ENCODE measurements around the gene RAPSN.

Gene RAPSN

DNA sequence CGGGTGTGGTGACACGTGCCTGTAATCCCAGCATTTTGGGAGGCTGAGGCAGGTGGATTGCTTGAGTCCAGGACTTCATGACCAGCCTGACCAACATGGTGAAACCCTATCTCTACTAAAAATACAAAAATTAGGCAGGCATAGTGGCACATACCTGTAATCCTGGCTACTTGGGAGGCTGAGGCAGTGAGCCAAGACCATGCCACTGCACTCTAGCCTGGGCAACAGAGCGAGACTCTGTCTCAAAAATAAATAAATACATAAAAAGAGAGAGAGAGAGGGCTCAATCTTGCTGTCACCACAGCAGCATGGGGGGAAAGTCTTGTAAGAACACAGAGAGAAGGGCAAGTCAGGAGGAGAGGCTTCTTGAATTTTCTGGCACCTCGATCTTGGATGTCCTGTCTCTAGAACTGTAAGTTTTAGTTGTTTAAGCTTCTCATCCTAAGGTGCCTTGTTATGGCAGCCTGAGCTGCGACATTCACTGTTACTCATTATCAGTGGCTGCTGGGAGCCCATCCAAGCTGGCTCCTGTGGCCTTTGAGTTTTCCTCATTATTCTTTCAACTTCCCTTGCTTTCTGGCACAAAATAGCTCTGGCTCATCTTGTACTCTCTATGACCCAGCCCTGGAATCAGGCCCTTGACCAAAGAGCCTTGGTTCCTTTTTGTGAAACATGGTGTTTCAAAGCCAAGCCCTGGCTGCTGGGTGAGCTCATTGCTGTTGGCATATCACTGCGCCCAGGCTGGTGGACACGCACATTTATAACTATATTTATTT, 14.7 kb downstream of the RAPSN start:
- no peak for DNase-seq (ENCODE audit: low read depth in 2 of 3, low spot score in 1 of 3)

DNA sequence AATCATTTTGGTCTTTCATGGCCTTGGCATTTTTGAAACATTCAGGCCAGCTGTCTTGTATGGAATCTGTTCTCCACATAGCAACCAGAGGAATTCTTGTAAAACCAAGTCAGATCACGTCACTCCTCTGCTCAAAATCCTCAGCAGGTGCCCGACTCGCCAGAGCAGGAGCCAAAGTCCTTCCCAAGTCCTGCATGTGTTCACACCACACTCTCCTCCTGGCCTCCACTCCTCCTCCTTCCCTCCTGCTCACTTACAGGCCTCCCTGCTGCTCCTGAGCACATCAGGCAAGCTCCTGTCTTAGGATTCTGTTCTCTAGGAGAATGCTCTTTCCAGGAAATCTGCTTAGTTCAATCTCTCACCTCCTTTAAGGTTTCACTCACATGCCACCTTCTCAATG, 15.8 kb downstream of the RAPSN start:
- DNase-seq (ENCODE audit: low read depth in 2 of 3, low spot score in 1 of 3): no peak

DNA sequence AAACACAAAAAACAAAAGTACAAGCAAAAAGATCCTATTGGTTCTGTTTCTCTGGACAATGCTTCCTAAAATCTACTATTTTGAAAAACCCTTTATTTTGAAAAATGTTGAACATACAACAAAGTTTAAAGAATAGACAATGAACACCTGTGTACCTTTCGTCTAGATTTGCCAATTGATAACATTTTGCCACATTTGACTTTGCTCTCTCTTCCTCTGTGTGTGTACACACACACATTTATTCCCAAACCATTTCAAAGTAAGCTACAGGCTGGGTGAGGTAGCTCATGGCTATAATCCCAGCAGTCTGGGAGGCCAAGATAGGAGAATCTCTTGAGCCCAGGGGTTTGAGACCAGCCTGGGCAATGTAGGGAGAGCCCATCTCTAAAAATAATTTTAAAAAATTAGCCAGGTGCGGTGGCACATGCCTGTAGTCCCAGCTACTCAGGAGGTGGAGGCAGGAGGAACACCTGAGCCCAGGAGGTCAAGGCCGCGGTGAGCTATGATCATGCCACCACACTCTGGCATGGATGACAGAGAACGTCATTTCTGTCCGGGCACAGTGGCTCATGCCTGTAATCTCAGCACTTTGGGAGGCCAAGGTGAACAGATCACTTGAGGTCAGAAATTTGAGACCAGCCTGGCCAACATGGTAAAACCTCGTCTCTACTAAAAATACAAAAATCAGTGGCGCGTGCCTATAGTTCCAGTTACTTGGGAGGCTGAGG, 17.4 kb downstream of the RAPSN start:
- DNase-seq (ENCODE audit: low read depth in 2 of 3, low spot score in 1 of 3): no peak

DNA sequence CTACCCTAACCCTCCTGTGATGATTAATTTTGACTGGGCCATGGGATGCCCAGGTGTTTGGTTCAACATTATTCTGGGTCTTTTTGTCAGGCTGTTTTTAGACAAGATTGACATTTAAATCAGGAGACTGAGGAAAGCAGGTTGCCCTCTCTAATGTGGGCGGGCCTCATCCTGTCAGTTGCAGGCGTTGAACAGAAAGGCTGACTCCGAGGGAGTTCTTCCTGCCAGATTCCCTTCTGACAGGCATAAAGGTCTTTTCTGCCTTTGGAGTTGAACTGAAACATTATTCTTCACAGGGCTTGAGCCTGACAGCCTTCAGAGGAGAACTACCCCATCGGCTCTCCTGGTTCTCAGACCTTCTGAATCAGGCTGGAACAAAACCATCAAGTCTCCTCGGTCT, 18.4 kb downstream of the RAPSN start:
- no peak for DNase-seq (ENCODE audit: low read depth in 2 of 3, low spot score in 1 of 3)

DNA sequence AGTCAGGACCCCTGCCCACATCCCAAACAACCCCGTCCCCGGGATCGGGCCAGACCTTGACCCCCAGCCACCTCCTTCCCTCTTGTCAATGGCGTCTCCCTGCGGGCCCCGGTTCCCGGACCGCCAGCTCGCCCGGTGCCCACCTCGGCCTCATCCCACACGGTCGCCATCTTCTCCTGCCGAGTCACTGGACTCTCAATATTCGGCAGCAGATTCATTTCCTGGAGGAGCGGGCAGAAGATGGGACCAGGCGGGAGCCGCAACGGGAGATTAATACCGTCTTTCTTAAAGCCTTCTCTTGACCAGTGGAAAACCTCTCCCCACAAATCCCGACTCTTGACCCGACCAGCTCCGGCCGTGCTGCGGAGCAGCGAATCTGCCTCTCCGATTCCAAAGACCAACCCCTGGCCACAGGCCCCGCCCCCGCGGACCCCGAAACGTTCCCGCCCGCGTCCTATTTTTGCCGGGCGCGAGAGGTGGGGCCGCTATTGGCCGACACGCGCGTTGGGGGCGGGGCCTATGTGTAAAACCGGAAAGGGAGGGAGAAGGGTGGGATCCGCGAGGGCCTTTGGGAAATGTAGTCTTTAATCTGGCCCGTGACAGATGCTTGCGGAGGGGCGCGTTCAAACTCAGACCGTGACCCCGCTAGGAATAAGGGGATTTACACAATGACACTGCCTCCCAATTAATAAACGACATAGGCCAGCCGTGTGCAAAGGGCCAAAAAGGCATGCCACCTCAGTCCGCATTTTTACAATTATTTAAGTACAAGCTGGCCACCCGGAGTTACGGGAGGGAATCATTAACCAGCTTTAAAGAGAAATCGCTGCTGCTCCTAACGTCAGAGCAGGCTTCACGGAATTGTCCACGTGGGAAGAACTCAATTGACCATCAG, 22.6 kb downstream of the RAPSN start, which contains the start of gene PSMC3:
PSMC3 (minus strand) TSS at position 378 of the 895 bp plus-strand sequence; CDS start at position 218, 160 bp downstream.
- DNase-seq (ENCODE audit: low read depth in 2 of 3, low spot score in 1 of 3): peak; percentile 98 to 99 (median 98)

DNA sequence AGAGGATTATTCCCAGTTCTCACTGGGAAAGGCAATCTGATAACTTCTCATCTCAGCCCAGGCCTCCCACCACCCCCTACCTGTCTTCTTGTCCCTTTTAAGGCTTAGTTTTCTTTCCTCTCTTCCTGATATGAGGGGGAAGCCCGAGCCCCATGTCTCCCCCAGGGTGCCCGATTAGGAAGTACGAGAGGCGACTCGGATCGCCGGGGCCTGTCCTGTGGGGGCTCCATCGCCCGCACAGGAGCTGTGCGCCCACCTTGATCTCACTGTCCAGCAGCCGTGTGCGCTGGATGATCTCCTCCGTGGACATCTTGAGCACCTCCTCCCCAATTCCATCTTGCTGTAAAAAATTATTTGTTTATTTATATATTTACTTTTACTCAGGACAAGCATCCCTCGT, 23.3 kb downstream of the RAPSN start:
- no peak for DNase-seq (ENCODE audit: low read depth in 2 of 3, low spot score in 1 of 3)

DNA sequence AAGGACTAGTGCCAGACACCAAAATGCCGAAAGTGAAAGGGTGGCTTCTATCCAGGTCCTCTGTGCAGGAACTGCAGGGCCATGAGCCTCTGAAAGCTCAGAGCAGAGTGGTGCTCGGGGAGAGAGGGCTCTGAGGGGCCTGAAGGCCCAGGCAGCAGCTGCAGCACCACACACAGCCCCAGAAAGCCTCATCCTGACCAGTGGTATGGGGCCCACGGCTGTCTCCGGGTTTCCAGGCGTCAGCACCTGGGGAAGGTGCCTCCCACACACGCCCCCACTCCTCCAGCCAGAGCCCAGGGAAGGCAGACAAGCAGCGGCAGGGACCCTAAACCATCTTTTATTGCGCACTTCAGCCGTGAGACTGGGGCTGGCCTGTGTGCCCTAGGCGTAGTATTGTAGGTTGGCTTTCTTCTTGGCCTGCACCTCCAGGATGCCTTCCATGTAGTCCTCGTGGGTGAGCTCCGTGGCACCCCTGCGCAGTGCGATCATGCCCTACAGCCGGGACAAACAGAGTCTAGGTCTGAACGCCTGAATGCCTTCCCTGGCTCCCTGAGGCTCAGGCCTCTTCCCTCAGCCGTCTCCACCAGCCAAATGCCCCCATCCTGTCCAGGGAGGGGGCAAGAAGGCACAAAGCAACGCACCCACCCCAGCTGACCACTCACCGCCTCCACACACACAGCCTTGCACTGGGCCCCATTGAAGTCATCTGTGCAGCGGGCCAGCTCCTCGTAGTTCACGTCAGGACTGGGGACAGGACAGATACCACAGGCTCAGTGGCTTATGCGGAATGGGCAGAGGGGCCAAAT, 30.3 kb downstream of the RAPSN start:
- DNase-seq (ENCODE audit: low read depth in 2 of 3, low spot score in 1 of 3): no peak

DNA sequence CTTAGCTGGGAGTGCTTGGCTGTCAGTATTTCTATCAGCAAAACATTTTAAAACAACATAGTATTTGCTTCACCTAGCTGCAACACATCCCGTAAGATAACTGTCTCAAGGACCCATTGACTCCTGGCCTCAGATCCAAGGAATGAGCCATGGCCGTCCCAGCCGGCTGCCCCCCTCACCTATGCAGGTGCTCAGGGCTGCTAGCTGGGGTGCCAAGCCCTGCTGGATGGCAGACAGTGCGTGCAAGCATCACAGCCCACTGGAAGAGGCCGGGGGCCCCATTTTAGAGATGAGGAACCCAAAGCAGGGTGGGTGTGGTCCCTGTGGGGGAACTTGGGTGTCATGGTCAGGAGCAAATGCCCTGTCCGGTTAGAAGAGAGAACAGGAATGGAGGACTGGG, 31.2 kb downstream of the RAPSN start:
- DNase-seq (ENCODE audit: low read depth in 2 of 3, low spot score in 1 of 3): no peak

DNA sequence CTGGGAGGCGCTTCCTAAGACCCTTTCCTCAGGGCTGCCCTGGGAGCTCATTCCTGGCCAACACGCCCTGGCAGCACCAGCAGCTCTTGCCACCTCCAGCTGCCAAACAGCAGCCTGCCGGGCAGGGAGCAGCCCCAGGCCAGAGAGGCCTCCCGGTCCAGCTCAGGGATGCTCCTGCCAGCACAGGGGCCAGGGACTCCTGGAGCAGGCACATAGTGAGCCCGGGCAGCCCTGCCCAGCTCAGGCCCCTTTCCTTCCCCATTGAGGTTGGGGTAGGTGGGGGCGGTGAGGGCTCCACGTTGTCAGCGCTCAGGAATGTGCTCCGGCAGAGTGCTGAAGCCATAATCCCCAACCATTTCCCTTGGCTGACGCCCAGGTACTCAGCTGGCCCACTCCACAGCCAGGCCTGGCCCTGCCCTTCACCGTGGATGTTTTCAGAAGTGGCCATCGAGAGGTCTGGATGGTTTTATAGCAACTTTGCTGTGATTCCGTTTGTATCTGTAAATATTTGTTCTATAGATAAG, 32.9 kb downstream of the RAPSN start:
- no peak for DNase-seq (ENCODE audit: low read depth in 2 of 3, low spot score in 1 of 3)

DNA sequence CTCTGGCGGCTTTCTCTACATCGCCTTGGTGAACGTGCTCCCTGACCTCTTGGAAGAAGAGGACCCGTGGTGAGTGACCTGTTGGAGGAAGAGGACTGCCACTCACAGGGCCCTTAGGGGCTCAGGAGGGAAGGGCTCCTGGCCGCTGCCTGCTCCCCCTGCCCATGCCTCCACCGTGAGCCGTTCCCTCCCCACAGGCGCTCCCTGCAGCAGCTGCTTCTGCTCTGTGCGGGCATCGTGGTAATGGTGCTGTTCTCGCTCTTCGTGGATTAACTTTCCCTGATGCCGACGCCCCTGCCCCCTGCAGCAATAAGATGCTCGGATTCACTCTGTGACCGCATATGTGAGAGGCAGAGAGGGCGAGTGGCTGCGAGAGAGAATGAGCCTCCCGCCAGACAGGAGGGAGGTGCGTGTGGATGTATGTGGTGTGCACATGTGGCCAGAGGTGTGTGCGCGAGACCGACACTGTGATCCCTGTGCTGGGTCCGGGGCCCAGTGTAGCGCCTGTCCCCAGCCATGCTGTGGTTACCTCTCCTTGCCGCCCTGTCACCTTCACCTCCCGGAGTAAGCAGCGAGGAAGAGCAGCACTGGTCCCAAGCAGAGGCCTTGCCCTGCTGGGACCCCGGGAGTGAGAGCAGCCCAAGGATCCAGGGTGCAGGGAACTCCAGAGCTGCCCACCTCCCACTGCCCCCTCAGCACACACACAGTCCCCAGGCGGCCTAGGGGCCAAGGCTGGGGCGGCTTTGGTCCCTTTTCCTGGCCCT, 33.7 kb downstream of the RAPSN start:
- DNase-seq (ENCODE audit: low read depth in 2 of 3, low spot score in 1 of 3): no peak

DNA sequence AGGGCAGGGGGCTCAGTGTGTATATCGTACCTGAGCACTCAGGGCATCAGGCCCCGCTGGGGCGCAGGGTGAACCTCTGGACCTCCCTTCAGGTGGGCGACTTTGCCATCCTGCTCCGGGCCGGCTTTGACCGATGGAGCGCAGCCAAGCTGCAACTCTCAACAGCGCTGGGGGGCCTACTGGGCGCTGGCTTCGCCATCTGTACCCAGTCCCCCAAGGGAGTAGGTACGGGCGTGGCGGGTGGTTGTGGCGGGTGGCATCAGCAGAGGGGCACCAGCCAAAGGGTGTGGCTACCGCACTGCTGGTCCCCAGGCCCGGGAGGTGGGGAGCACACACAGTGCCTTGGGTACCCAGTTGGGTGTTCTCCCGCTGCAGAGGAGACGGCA, 34.3 kb downstream of the RAPSN start:
- no peak for DNase-seq (ENCODE audit: low read depth in 2 of 3, low spot score in 1 of 3)

DNA sequence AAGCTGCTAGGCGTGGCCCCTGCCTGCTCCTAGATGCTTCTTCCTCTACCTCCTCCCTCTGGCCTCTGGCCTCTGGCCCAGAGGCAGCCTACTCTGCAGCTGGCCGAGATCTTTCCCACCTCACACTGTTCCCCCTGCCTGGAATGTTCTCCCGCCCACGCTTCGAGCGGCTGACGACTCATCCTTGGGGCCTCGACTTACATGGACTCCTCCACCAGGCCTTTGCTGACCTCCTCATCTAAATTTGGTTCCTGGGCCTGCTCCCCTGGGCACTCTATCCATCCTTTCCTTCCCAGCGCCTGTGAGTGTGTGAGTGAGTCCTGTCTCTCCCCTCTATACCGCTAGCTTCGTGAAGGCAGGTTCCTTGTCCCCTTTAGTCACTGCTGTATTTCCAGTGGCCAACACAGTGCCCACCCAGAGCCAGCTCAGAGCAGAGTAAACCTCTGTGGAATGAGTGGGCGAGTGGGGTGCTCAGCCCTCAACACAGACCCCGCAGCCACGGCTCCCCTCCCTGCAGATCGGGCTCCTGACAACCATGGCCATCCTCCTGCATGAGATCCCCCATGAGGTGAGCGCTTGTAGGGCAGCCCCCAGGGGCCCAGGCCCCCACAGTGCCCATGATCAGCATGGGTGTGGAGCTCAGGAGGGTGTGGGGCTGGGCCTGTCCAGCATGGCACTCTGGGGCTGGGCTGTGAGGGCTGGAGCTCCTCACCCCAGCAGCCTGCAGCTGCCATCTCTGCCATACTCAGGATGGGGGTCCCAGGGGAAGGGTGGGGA, 34.8 kb downstream of the RAPSN start:
- no peak for DNase-seq (ENCODE audit: low read depth in 2 of 3, low spot score in 1 of 3)

DNA sequence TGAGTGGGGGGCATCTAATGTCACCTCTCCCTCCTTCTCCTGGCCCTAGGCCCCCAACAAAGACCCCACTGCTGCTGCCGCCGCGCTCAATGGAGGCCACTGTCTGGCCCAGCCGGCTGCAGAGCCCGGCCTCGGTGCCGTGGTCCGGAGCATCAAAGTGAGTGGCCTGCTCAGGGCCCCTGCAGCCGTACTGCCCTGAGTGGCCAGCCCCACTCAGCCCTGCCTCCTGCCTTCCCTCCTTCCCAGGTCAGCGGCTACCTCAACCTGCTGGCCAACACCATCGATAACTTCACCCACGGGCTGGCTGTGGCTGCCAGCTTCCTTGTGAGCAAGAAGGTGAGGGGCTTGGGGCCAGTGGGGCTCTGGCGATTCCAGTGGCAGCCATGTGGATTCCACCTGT, 35.6 kb downstream of the RAPSN start:
- DNase-seq (ENCODE audit: low read depth in 2 of 3, low spot score in 1 of 3): no peak

DNA sequence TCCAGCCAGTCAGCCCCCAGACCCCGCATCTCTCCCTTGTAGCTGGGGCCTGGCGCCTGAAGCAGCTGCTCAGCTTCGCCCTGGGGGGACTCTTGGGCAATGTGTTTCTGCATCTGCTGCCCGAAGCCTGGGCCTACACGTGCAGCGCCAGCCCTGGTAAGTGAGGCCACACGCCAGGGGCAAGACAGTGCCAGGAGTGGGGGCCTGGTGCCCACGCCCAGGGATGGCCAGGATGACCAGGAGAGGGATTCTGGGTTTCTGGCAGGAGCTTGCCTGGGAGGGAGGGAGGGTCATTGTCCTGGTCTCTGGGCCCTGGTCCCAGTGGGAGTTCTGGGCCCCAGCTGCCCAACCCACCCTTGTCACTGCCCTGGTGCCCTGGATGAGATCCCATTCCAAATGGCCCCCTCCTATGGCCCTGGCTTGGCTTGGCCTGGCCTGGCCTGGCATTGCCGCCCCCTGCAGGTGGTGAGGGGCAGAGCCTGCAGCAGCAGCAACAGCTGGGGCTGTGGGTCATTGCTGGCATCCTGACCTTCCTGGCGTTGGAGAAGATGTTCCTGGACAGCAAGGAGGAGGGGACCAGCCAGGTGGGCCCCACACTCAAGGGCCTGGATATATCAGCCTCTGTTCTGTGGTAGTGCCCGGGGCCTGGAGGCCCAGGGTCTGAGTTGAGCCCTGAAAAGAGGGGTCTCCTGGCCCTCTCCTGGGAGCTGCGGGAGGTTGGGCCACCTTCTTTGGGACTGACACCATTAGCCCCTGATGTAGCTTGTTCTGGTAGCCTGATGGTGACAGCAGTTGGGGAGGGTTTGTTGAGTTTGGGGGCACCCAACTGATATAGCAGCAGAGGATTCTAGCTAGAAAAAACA, 36.8 kb downstream of the RAPSN start:
- DNase-seq (ENCODE audit: low read depth in 2 of 3, low spot score in 1 of 3): peak; percentile 27 to 55 (median 51)

DNA sequence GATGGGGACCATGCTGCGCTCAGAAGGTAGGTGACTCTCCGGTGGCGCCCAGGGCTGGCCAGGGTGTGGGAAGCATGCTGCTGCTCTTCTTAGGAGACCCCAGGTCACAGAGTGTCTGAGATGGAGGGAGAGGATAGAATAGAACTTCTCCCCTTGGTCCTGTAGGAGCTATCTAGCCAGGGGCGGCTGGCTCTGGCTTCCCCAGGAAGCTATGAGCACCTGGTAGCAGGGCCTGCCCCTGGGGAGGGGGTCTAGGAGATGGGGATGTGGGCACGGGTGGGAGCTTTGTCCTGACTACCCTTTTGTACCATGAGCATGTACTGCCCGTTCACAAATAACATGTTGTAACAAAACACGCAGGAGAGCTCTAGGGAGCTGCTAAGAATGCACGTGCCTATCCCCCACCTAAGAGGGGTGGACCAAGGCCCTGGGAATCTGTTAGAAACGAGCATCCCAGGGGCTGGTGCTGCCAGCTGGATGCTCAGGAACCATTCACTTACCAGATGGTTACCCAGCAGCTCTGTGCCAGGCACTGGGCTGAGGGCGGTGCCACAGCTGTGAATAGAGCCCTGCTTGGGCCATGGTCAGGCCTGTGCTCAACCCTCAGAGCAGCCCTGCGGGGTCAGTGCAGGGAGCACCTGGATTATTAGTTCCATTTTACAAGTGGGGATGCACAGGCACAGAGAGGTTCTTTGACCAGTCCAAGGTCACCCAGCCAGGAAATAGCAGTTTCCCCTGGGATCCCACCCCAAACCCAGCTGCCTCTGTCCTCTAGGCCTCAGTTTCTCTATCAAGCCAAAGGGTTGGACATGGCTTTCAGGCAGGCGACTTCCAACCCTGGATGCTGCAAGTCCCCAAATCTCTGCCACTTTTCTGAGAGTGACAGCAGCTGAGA, 38.3 kb downstream of the RAPSN start:
- no peak for DNase-seq (ENCODE audit: low read depth in 2 of 3, low spot score in 1 of 3)

DNA sequence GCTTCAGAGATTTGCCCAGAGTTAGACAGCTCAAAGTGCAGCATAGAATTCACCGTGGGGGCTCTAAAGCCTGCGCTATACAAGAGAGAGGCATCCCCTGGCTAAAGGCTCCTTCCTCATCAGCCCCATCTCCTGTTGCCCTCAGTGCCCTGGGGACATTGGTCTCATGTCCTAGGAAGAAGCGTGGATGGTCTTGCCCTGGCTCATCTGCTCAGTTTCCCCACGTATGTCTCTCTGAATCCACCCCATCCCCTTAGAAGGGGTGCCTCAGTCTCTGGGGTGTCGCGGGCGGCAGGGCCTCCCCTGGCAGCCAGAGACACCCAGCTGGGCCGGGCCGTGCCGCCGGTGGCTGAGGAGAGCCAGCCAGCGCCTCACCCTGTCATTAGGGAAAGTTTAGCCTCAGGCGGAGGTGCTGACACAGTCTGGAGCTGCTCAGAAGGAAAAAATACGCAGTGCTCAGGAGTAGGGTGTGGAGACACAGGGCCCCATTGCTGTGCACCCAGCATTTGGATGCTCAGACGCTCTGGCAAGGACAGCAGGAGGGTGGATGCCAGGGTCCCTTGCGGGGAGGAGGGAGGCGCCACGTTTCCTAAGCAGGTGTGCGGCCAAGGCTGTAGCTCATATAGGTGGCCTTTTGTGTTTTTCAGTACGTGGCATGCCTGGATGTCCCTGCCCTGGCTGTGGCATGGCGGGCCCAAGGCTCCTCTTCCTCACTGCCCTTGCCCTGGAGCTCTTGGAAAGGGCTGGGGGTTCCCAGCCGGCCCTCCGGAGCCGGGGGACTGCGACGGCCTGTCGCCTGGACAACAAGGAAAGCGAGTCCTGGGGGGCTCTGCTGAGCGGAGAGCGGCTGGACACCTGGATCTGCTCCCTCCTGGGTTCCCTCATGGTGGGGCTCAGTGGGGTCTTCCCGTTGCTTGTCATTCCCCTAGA, 39.2 kb downstream of the RAPSN start:
- no peak for DNase-seq (ENCODE audit: low read depth in 2 of 3, low spot score in 1 of 3)

All from stimulated activated CD4-positive, alpha-beta T cell treated with anti-CD3 and anti-CD28 coated beads, Interleukin-12 subunit alpha, Interleukin-12 subunit beta, amount 100 ng/mL, for 48 hours (primary cell).